Lower leg skin (tissue), 3 donors: ENCODE measurements around the gene DUSP6.

Source experiments
- CTCF ChIP-seq, 3 donors: fragments of 450-650 bp; IDR thresholded peaks; one replicate each; pipeline ENCODE4 v1.5.1; 2016; ENCODE audit warnings: antibody characterized with exemption in 3 of 3, mild to moderate bottlenecking in 3 of 3, moderate library complexity in 2 of 3
- POLR2A ChIP-seq, 2 donors: fragments of 450-650 bp; IDR thresholded peaks; one replicate each; pipeline ENCODE4 v1.6.1; 2016 to 2017; ENCODE audit warnings: antibody characterized with exemption in 2 of 2, mild to moderate bottlenecking in 1 of 2, moderate library complexity in 1 of 2

- TF ChIP-seq CTCF (IDR thresholded peaks at IDR 0.05) (no peak), POLR2A (IDR thresholded peaks at IDR 0.05) (no peak)
These were observed 14.5 kb upstream of the DUSP6 start for GRCh38 chr12:89366676-89367364.
